Hippocampal formation (tissue), 2 donors: ENCODE data around the gene CRTAP.
"Not testable (repeated sequence)": the region's sequence is repeated elsewhere in the genome, so short reads cannot be mapped to it uniquely, and the experiment has no call there.

Experiments used
- DNase-seq, 2 donors: peaks; one replicate each; lab custom pipeline; 2025; lab: John Stamatoyannopoulos, UW

The CRTAP gene

GRCh38 chr3:33174711-33175414, 61.0 kb downstream of the CRTAP start:
- no peak for DNase-seq

- DNase-seq, result no peak
These were observed 65.3 kb downstream of the CRTAP start for GRCh38 chr3:33179132-33179531.

GRCh38 chr3:33181229-33181628, 67.4 kb downstream of the CRTAP start:
- DNase-seq, result no peak

- DNase-seq, result not testable (repeated sequence)
These were observed 67.8 kb downstream of the CRTAP start for GRCh38 chr3:33181641-33182040.

- DNase-seq, result no peak
These were observed 71.0 kb downstream of the CRTAP start for GRCh38 chr3:33184863-33185262.

DNA sequence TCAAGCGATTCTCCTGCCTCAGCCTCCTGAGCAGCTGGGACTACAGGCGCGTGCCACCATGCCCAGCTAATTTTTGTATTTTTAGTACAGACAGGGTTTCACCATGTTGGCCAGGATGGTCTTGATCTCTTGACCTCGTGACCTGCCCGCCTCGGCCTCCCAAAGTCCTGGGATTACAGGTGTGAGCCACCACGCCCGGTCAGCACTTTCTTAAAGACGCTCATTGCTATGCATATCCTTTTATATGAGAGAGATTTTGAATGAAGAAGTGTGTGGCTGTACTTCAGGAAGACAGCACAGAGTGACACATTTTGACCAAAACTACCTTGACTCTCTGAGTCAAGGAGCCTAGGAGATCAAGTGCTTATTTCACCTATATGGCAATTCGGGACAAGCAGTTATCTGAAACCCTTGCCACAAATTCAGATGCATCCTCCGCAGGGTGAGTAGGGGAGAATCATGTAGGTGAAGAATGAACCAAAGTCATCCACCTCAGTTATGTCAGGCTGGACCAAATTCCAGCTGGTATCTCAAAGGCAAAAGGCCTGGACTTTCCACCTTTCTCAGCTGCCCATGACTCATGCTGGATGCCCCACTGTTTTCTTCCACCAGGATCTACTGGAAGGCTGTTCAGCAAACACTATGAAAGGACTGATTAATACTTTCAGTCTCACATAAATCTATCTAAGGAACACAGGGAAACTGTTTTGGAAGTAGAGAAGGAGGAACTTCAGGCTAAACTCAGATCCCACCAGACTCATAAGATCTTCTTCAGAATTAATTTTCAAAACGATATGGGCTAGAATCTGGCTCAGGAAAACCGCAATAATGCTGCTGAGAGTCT, 72.9 kb downstream of the CRTAP start:
- no peak for DNase-seq

GRCh38 chr3:33187368-33187634, 73.5 kb downstream of the CRTAP start:
- no peak for DNase-seq

DNA sequence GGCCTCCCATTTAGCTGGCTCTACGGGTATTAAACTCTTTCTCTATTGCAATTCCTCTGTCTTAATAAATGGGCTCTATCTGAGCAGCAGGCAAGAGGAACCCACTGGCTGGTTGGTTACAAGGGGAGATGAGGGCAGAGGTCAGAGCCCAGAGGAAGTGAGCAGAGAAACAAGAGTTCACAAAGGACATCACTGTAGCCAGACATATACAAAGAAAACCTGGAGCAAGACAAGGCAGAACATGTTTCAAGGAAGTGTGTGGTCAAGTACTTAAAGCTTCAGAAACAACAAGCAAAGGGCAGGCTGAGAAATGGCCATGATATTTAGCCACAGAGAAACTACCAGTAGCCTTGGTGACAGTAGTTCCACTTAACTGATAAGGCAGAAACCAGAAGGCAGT, 80.5 kb downstream of the CRTAP start:
- DNase-seq, result no peak

DNA sequence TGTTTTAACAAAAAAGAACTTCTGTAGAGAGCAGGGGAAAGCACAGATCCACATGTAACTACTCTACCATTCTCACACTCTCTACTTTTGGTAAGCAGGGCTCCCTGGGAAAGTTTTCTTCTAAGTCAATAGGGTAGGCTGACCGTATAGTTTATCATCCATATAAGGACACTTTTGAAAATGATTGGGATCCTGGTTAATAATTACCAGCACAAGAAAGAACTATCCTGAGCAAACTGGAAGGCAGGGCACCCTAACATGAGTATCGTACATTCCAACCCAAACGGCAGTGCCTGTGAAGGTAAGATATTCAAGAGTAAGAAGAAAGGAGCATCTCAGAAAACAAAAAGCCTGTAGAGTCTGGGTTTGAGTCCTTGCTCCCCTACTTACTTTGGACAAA, 82.7 kb downstream of the CRTAP start:
- no peak for DNase-seq
